IMR-90 (cell line): ENCODE data around the gene SLC16A8. TPM values are rescaled to one million over a fixed set of nuclear protein-coding genes. Genes with fewer than 3 reads are reported as not detected.

ENCODE experiments used
- ATAC-seq: fragments of 200-7000 bp; cut with Tn5 transposase; 2 replicates; pipeline ENCODE4 v1.9.1; 2020; ENCODE audit warnings: low read depth, mild to moderate bottlenecking, moderate library complexity
- BruUV-seq: library from RNA; stranded (reverse); fragments of 400-500 nt; replicated peaks from 2 replicates; lab custom pipeline; 2021; lab: Mats Ljungman, UMichigan
- CTCF ChIA-PET: fragments of 300-600 bp; formaldehyde crosslinking; extraction: SDS; loops from one replicate; lab custom pipeline; 2021; ENCODE audit warnings: antibody characterized with exemption; lab: Yijun Ruan, JAX
- POLR2A ChIA-PET: fragments of 300-600 bp; sonication (Branson Sonifier 250); formaldehyde crosslinking; loops from one replicate; lab custom pipeline; 2022; ENCODE audit warnings: antibody characterized with exemption; ENCODE audit not compliant: unreplicated experiment; lab: Charles Lee
- DNase-seq: peaks from one replicate; pipeline ENCODE4 v3.0.0; 2013
- H2AFZ ChIP-seq: replicated peaks from 2 replicates; pipeline ENCODE3; 2013; ENCODE audit warnings: low read length, mild to moderate bottlenecking; ENCODE audit not compliant: poor library complexity
- H2AK5ac ChIP-seq: 2 replicates; pipeline ENCODE4 v1.6.1; 2013; ENCODE audit warnings: low read depth, low read length, inconsistent platforms
- H2AK9ac ChIP-seq: replicated peaks from 2 replicates; pipeline ENCODE3; 2013; ENCODE audit warnings: mild to moderate bottlenecking, low read depth, low read length, moderate library complexity; ENCODE audit not compliant: poor library complexity
- H2BK120ac ChIP-seq: 2 replicates; pipeline ENCODE4 v1.6.1; 2013; ENCODE audit warnings: low read depth, low read length, inconsistent platforms
- H2BK15ac ChIP-seq: 3 replicates; pipeline ENCODE4 v1.6.1; 2013; ENCODE audit warnings: low read depth, low read length, inconsistent platforms
- H2BK20ac ChIP-seq: 2 replicates; pipeline ENCODE4 v1.6.1; 2013; ENCODE audit warnings: low read depth, mild to moderate bottlenecking, inconsistent platforms, low read length, moderate library complexity
- H2BK5ac ChIP-seq: 2 replicates; pipeline ENCODE4 v1.6.1; 2013; ENCODE audit warnings: mild to moderate bottlenecking, low read depth, low read length, inconsistent platforms; ENCODE audit not compliant: poor library complexity, severe bottlenecking
- H3K14ac ChIP-seq: replicated peaks from 2 replicates; pipeline ENCODE4 v1.6.1; 2013; ENCODE audit warnings: low read depth, low read length, inconsistent platforms
- H3K18ac ChIP-seq: 2 replicates; pipeline ENCODE4 v1.6.1; 2013; ENCODE audit warnings: low read depth, low read length, control low read depth
- H3K23ac ChIP-seq: 2 replicates; pipeline ENCODE4 v1.6.1; 2013; ENCODE audit warnings: low read depth, low read length, inconsistent platforms
- H3K27ac ChIP-seq: 2 replicates; pipeline ENCODE4 v1.5.1; 2013; ENCODE audit warnings: mild to moderate bottlenecking, control low read depth, low read length; ENCODE audit not compliant: insufficient read depth
- H3K27me3 ChIP-seq: 2 replicates; pipeline ENCODE4 v1.6.1; 2013; ENCODE audit warnings: low read length; ENCODE audit not compliant: control insufficient read depth, insufficient read depth
- H3K36me3 ChIP-seq: 2 replicates; pipeline ENCODE4 v1.6.1; 2013; ENCODE audit warnings: low read length, mixed read lengths; ENCODE audit not compliant: control insufficient read depth, insufficient read depth
- H3K4ac ChIP-seq: 2 replicates; pipeline ENCODE4 v1.6.1; 2013; ENCODE audit warnings: low read depth, low read length, inconsistent platforms
- H3K4me1 ChIP-seq: 2 replicates; pipeline ENCODE4 v1.6.1; 2013; ENCODE audit warnings: low read length, mixed read lengths; ENCODE audit not compliant: control insufficient read depth, insufficient read depth
- H3K4me2 ChIP-seq: 2 replicates; pipeline ENCODE4 v1.6.1; 2013; ENCODE audit warnings: low read depth, mild to moderate bottlenecking, control low read depth, low read length, moderate library complexity
- H3K4me3 ChIP-seq: 2 replicates; pipeline ENCODE4 v1.5.1; 2013; ENCODE audit warnings: low read depth, mild to moderate bottlenecking, control low read depth, low read length, moderate library complexity; ENCODE audit not compliant: insufficient read depth
- H3K56ac ChIP-seq: 2 replicates; pipeline ENCODE4 v1.6.1; 2013; ENCODE audit warnings: low read length, inconsistent platforms; ENCODE audit not compliant: insufficient read depth; ENCODE audit errors: extremely low read depth
- H3K79me1 ChIP-seq, 2 experiments: 2 replicates each; pipeline ENCODE4 v1.6.1; 2013; ENCODE audit warnings: low read length in 2 of 2, inconsistent platforms in 1 of 2, low read depth in 1 of 2
- H3K9ac ChIP-seq: 2 replicates; pipeline ENCODE4 v1.6.1; 2013; ENCODE audit warnings: low read depth, low read length, control low read depth
- H3K9me1 ChIP-seq: 2 replicates; pipeline ENCODE4 v1.6.1; 2013; ENCODE audit warnings: low read length, inconsistent platforms; ENCODE audit not compliant: insufficient read depth
- H3K9me3 ChIP-seq: 2 replicates; pipeline ENCODE4 v1.6.1; 2013; ENCODE audit warnings: low read length; ENCODE audit not compliant: control insufficient read depth, insufficient read depth
- H4K20me1 ChIP-seq: 2 replicates; pipeline ENCODE4 v1.6.1; 2013; ENCODE audit warnings: low read length, inconsistent platforms; ENCODE audit not compliant: insufficient read depth
- H4K5ac ChIP-seq: 2 replicates; pipeline ENCODE4 v1.6.1; 2013; ENCODE audit warnings: mild to moderate bottlenecking, low read depth, low read length, control low read depth
- H4K8ac ChIP-seq, 2 experiments: 2 replicates each; pipeline ENCODE4 v1.6.1; 2013; ENCODE audit warnings: low read depth in 2 of 2, low read length in 2 of 2, control low read depth in 1 of 2, inconsistent platforms in 1 of 2
- H4K91ac ChIP-seq: 2 replicates; pipeline ENCODE4 v1.6.1; 2013; ENCODE audit warnings: low read depth, low read length, inconsistent platforms; ENCODE audit not compliant: insufficient read depth
- BHLHE40 ChIP-seq: fragments of 150-350 bp; IDR thresholded peaks from 2 replicates; pipeline ENCODE4 v1.6.1; 2016; ENCODE audit warnings: mild to moderate bottlenecking, low read depth, low read length
- CEBPB ChIP-seq: IDR thresholded peaks from 2 replicates; pipeline ENCODE4 v1.6.1; 2012; ENCODE audit warnings: low read depth, low read length, improper control_type of control experiment
- CHD1 ChIP-seq: IDR thresholded peaks from 2 replicates; pipeline ENCODE4 v1.6.1; 2012; ENCODE audit warnings: low read depth, low read length, improper control_type of control experiment
- FOS ChIP-seq: fragments of 150-350 bp; IDR thresholded peaks from 2 replicates; pipeline ENCODE4 v1.6.1; 2016; ENCODE audit warnings: low read depth, low read length
- MAFK ChIP-seq: IDR thresholded peaks from 2 replicates; pipeline ENCODE4 v1.6.1; 2012; ENCODE audit warnings: low read depth, low read length, improper control_type of control experiment
- MAZ ChIP-seq: IDR thresholded peaks from 2 replicates; pipeline ENCODE4 v1.6.1; 2012; ENCODE audit warnings: low read depth, mild to moderate bottlenecking, low read length, improper control_type of control experiment, moderate library complexity, borderline replicate concordance
- MXI1 ChIP-seq: IDR thresholded peaks from 2 replicates; pipeline ENCODE4 v1.6.1; 2012; ENCODE audit warnings: low read depth, mild to moderate bottlenecking, low read length, moderate library complexity, borderline replicate concordance
- NFE2L2 ChIP-seq: fragments of 150-350 bp; IDR thresholded peaks from 2 replicates; pipeline ENCODE4 v1.6.1; 2016; ENCODE audit warnings: low read depth, mild to moderate bottlenecking, low read length
- POLR2A ChIP-seq: IDR thresholded peaks from 2 replicates; pipeline ENCODE4 v1.6.1; 2012; ENCODE audit warnings: mild to moderate bottlenecking, low read depth, low read length
- RAD21 ChIP-seq: IDR thresholded peaks from 2 replicates; pipeline ENCODE4 v1.6.1; 2012; ENCODE audit warnings: low read length, improper control_type of control experiment
- RCOR1 ChIP-seq: IDR thresholded peaks from 2 replicates; pipeline ENCODE4 v1.6.1; 2012; ENCODE audit warnings: mild to moderate bottlenecking, low read length, improper control_type of control experiment; ENCODE audit not compliant: insufficient replicate concordance
- RFX5 ChIP-seq: IDR thresholded peaks from 2 replicates; pipeline ENCODE4 v1.8.0; 2012; ENCODE audit warnings: low read depth, mild to moderate bottlenecking, low read length, moderate library complexity
- SMC3 ChIP-seq: fragments of 150-350 bp; IDR thresholded peaks from 2 replicates; pipeline ENCODE4 v1.6.1; 2016; ENCODE audit warnings: low read depth, mild to moderate bottlenecking, antibody characterized with exemption, low read length, moderate library complexity
- WGBS, 2 experiments: methylation state at CpG; one replicate each; pipeline versions ENCODE4 v1.1.5 to v1.1.7; 2013; ENCODE audit warnings: missing lambda C conversion rate in 2 of 2; ENCODE audit not compliant: insufficient read length in 1 of 2; ENCODE audit errors: extremely low coverage in 2 of 2; 5-methylcytosine and 5-hydroxymethylcytosine counted together
- dilution Hi-C: fragments of 300-500 bp; cut with HindIII; formaldehyde crosslinking; loops from one replicate; pipeline ENCODE4 v1.14.3; 2018; ENCODE audit warnings: low sequenced_read_pairs; ENCODE audit not compliant: unreplicated experiment
- in situ Hi-C: fragments of 300-500 bp; cut with MboI; formaldehyde crosslinking; loops from 3 replicates; pipeline ENCODE4 v1.14.3; 2019; ENCODE audit warnings: low sequenced_read_pairs, inconsistent platforms, mixed read lengths
- intact Hi-C: fragments of 100-400 bp; cut with micrococcal nuclease; formaldehyde crosslinking; loops from 2 replicates; pipeline ENCODE4 v1.10.0; 2022
- polyA plus RNA-seq, 3 experiments: library from polyadenylated mRNA; depleted of rRNA; stranded (reverse); fragments of >200 nt; gene quantifications; 2 replicates each; pipeline ENCODE4 v1.2.3, GENCODE V29; 2012; ENCODE audit warnings: low replicate concordance in 1 of 3
- total RNA-seq: library from RNA; depleted of rRNA; stranded (reverse); fragments of >200 nt; gene quantifications from 2 replicates; pipeline ENCODE4 v1.2.3, GENCODE V29; 2012
- TF ChIP-seq, protein P1 (sequence below): conservative IDR thresholded peaks from 2 replicates; pipeline ENCODE4 v1.5.1; 2012; ENCODE audit warnings: mild to moderate bottlenecking, low read depth, low read length, improper control_type of control experiment
- TF ChIP-seq, protein P2 (sequence below): fragments of 150-350 bp; IDR thresholded peaks from 2 replicates; pipeline ENCODE4 v1.6.1; 2017; ENCODE audit warnings: mild to moderate bottlenecking, antibody characterized with exemption, low read length, low read depth
- TF ChIP-seq, protein P3 (sequence below): fragments of 150-350 bp; IDR thresholded peaks from 2 replicates; pipeline ENCODE4 v1.6.1; 2016; ENCODE audit warnings: low read depth, mild to moderate bottlenecking, low read length, moderate library complexity, borderline replicate concordance

Gene SLC16A8
- total and polyA plus RNA-seq, 2 of the 4 experiments (the other 2 are of a cell fraction) = not detected

DNA sequence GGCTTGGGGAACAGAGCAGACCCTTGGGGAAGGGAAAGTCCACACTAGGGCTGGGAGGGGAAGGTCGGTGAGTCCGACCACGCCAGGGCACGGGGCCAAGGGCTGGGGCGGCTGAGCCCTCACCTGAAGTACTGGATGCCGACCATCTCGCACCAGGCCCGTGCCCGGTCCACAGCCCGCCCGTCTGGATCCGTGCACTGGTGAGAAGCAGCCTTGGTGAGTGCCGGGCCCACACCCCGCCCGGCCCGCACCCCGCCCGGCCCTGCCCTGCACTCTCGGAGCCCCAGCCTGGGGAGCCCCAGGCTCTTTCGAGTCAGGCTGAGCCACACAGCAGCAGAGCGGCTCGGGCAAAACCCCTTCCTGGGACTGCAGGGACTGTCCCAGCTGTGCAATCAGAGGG, 28.4 kb upstream of the SLC16A8 start:
- no peak overlapping the region for H3K56ac ChIP-seq
- no peak overlapping the region for H3K18ac ChIP-seq
- H2BK5ac ChIP-seq = no peak overlapping the region
- no CpG with 5 or more reads among the region's 22 CpGs for WGBS, 2 experiments
- in situ Hi-C loops (no loop called here), dilution Hi-C loops (no loop called here), intact Hi-C loops (no loop called here)
- H3K4me3 ChIP-seq = no peak overlapping the region
- no peak overlapping the region for H3K9ac ChIP-seq
- no peak overlapping the region for H2AFZ ChIP-seq
- H3K23ac ChIP-seq = no peak overlapping the region
- DNase-seq (no peak), ATAC-seq (no peak)
- TF ChIP-seq POLR2A (no peak), BHLHE40 (no peak), MAZ (no peak), FOS (no peak), CHD1 (no peak), RFX5 (no peak), RAD21 (no peak), MAFK (no peak), CEBPB (no peak), NFE2L2 (no peak), MXI1 (no peak), RCOR1 (no peak), SMC3 (no peak)
- TF ChIP-seq, protein P1, sequence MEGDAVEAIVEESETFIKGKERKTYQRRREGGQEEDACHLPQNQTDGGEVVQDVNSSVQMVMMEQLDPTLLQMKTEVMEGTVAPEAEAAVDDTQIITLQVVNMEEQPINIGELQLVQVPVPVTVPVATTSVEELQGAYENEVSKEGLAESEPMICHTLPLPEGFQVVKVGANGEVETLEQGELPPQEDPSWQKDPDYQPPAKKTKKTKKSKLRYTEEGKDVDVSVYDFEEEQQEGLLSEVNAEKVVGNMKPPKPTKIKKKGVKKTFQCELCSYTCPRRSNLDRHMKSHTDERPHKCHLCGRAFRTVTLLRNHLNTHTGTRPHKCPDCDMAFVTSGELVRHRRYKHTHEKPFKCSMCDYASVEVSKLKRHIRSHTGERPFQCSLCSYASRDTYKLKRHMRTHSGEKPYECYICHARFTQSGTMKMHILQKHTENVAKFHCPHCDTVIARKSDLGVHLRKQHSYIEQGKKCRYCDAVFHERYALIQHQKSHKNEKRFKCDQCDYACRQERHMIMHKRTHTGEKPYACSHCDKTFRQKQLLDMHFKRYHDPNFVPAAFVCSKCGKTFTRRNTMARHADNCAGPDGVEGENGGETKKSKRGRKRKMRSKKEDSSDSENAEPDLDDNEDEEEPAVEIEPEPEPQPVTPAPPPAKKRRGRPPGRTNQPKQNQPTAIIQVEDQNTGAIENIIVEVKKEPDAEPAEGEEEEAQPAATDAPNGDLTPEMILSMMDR = no peak
- TF ChIP-seq, protein P2, sequence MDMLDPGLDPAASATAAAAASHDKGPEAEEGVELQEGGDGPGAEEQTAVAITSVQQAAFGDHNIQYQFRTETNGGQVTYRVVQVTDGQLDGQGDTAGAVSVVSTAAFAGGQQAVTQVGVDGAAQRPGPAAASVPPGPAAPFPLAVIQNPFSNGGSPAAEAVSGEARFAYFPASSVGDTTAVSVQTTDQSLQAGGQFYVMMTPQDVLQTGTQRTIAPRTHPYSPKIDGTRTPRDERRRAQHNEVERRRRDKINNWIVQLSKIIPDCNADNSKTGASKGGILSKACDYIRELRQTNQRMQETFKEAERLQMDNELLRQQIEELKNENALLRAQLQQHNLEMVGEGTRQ = no peak
- TF ChIP-seq, protein P3, sequence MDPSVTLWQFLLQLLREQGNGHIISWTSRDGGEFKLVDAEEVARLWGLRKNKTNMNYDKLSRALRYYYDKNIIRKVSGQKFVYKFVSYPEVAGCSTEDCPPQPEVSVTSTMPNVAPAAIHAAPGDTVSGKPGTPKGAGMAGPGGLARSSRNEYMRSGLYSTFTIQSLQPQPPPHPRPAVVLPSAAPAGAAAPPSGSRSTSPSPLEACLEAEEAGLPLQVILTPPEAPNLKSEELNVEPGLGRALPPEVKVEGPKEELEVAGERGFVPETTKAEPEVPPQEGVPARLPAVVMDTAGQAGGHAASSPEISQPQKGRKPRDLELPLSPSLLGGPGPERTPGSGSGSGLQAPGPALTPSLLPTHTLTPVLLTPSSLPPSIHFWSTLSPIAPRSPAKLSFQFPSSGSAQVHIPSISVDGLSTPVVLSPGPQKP = no peak
- CTCF ChIA-PET = interaction anchor here (0.5 kb wide), 1 partner anchor 107 kb away, joined by 3 read pairs; no protein-coding TSS in a partner anchor
- H3K9me3 ChIP-seq = no peaks in the 10 kb centered on the region
- no peaks in the 10 kb centered on the region; the same call in 1 of the 2 replicates for H3K4me1 ChIP-seq
- no peak overlapping the region for H3K27ac ChIP-seq
- H4K8ac ChIP-seq = no peak overlapping the region
- no peak overlapping the region for H2AK5ac ChIP-seq
- H3K27me3 ChIP-seq = peaks cover 2% of the 10 kb centered on the region; the same call in 1 of the 2 replicates
- H3K14ac ChIP-seq = no peak overlapping the region
- no peak overlapping the region for H4K91ac ChIP-seq
- no peak overlapping the region for H2BK120ac ChIP-seq
- no peaks in the 10 kb centered on the region for H3K36me3 ChIP-seq
- H3K4me2 ChIP-seq = no peak overlapping the region
- H4K20me1 ChIP-seq = no peaks in the 10 kb centered on the region
- no peak overlapping the region for H4K5ac ChIP-seq
- no peak overlapping the region for H2AK9ac ChIP-seq
- no peak overlapping the region for H2BK20ac ChIP-seq
- no TSS peak for BruUV-seq
- no peak overlapping the region for H3K4ac ChIP-seq
- no peak overlapping the region for H2BK15ac ChIP-seq
- H3K9me1 ChIP-seq = no peaks in the 10 kb centered on the region
- POLR2A ChIA-PET = no interaction called here
- H3K79me1 ChIP-seq = no peaks in the 10 kb centered on the region
